Measurements from ENCODE around the gene NDRG2. TPM values are rescaled to one million over a fixed set of nuclear protein-coding genes. Genes with fewer than 3 reads are reported as not detected.

The NDRG2 gene
- total and polyA plus RNA-seq, 2 donors (not counting 1 experiment from before 2014, with no cell fraction given), result 0.32 to 0.50 TPM

GRCh38 chr14:21070083-21070609 lies 45.3 kb upstream of the NDRG2 start, which contains the start of gene ARHGEF40:
Gene ARHGEF40 (plus strand): TSS chr14:21070304. CDS start chr14:21070397, 93 bp downstream.
- H3K36me3 ChIP-seq (ENCODE audit: control insufficient read depth, insufficient read depth, low read length), result peaks cover 10% of the 10 kb centered on the region
- TF ChIP-seq EZH2 (IDR thresholded peaks at IDR 0.05; ENCODE audit: low read length, missing control alignments) (no peak), CTCF (conservative IDR thresholded peaks at IDR 0.05 in 1 of 2, IDR thresholded peaks at IDR 0.05 in 1 of 2; ENCODE audit: low read depth in 1 of 2, low read length in 2 of 2) (no peak)
- peak within 1 kb of the TSS; percentile 96 for H3K27ac ChIP-seq (ENCODE audit: insufficient read depth, low read length)
- H2AFZ ChIP-seq (ENCODE audit: low read length), result peak within 1 kb of the TSS; percentile 17
- peaks cover 11% of the 10 kb centered on the region for H3K4me1 ChIP-seq (ENCODE audit: control insufficient read depth, extremely low read depth, insufficient read depth, low read length)
- H3K4me2 ChIP-seq (ENCODE audit: extremely low read depth, insufficient read depth, low read length), result peak within 1 kb of the TSS; percentile 96
- H3K79me2 ChIP-seq (ENCODE audit: control insufficient read depth, insufficient read depth, low read length), result peaks cover 2% of the 10 kb centered on the region
- peak; percentile 41 to 58 for DNase-seq (ENCODE audit: low read depth in 2 of 2)
- H3K9me3 ChIP-seq (ENCODE audit: control insufficient read depth, insufficient read depth, low read depth, low read length), result no peaks in the 10 kb centered on the region
- peak within 1 kb of the TSS; percentile 64 to 74 (median 66) for H3K4me3 ChIP-seq (replicated peaks in 1 of 4; ENCODE audit: control extremely low read depth in 1 of 4, insufficient read depth in 1 of 4, low read depth in 3 of 4, low read length in 4 of 4)
- no peaks in the 10 kb centered on the region for H3K27me3 ChIP-seq (ENCODE audit: control insufficient read depth, insufficient read depth, low read length)
- H3K9ac ChIP-seq (ENCODE audit: insufficient read depth, low read length), result peak within 1 kb of the TSS; percentile 81
- no peaks in the 10 kb centered on the region for H4K20me1 ChIP-seq (ENCODE audit: control insufficient read depth, extremely low read depth, insufficient read depth, low read length)

DNA sequence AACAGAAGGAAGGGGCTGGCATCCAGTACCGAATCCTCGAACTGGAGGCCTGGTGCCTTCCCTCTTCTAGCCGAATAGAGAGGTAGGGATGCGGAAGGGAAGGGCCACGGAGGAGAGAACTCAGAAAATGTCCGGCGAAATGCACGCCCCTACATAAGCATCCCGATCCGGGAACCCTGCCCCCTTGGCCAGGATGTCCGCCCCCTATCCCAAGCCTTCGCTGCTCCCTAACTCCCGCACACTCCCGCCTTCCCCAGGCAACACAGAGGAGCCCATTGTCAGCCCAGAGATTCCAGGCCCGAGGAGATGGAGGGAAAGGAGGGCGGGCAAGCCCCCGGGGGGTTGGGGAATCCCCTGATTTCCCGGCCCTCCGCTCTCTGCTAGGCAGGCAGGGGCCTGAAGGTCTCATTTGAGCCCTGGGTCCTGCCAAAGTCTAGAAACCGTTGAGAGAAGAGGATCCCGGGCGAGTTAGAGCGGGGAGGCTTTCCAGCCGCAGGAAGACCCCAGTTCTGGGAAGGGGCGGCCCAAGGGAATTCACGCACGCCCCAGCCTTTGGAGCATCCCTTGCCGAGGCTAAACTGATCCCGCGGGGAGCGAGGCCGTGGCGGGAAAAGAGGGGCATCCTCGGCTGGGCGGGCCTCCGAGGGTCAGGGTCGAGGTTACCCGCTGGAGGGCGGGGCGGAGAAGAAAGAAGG lies 44.7 kb upstream of the NDRG2 start:
- peaks cover 8% of the 10 kb centered on the region for H3K36me3 ChIP-seq (ENCODE audit: control insufficient read depth, insufficient read depth, low read length)
- no peaks in the 10 kb centered on the region for H3K27me3 ChIP-seq (ENCODE audit: control insufficient read depth, insufficient read depth, low read length)
- peak overlapping the region; percentile 59 for H3K27ac ChIP-seq (ENCODE audit: insufficient read depth, low read length)
- H3K9ac ChIP-seq (ENCODE audit: insufficient read depth, low read length), result peak overlapping the region; percentile 67
- no peaks in the 10 kb centered on the region for H3K9me3 ChIP-seq (ENCODE audit: control insufficient read depth, insufficient read depth, low read depth, low read length)
- no peaks in the 10 kb centered on the region for H4K20me1 ChIP-seq (ENCODE audit: control insufficient read depth, extremely low read depth, insufficient read depth, low read length)
- TF ChIP-seq EZH2 (IDR thresholded peaks at IDR 0.05; ENCODE audit: low read length, missing control alignments) (no peak), CTCF (conservative IDR thresholded peaks at IDR 0.05 in 1 of 2, IDR thresholded peaks at IDR 0.05 in 1 of 2; ENCODE audit: low read depth in 1 of 2, low read length in 2 of 2) (no peak)
- peak; percentile 23 to 54 for DNase-seq (ENCODE audit: low read depth in 2 of 2)
- peak overlapping the region; percentile 38 to 74 (median 48) for H3K4me3 ChIP-seq (replicated peaks in 1 of 4; ENCODE audit: control extremely low read depth in 1 of 4, insufficient read depth in 1 of 4, low read depth in 3 of 4, low read length in 4 of 4)
- peaks cover 2% of the 10 kb centered on the region for H3K79me2 ChIP-seq (ENCODE audit: control insufficient read depth, insufficient read depth, low read length)
- peaks cover 11% of the 10 kb centered on the region for H3K4me1 ChIP-seq (ENCODE audit: control insufficient read depth, extremely low read depth, insufficient read depth, low read length)
- H3K4me2 ChIP-seq (ENCODE audit: extremely low read depth, insufficient read depth, low read length), result peak overlapping the region; percentile 72
- H2AFZ ChIP-seq (ENCODE audit: low read length), result peak overlapping the region; percentile 17

DNA sequence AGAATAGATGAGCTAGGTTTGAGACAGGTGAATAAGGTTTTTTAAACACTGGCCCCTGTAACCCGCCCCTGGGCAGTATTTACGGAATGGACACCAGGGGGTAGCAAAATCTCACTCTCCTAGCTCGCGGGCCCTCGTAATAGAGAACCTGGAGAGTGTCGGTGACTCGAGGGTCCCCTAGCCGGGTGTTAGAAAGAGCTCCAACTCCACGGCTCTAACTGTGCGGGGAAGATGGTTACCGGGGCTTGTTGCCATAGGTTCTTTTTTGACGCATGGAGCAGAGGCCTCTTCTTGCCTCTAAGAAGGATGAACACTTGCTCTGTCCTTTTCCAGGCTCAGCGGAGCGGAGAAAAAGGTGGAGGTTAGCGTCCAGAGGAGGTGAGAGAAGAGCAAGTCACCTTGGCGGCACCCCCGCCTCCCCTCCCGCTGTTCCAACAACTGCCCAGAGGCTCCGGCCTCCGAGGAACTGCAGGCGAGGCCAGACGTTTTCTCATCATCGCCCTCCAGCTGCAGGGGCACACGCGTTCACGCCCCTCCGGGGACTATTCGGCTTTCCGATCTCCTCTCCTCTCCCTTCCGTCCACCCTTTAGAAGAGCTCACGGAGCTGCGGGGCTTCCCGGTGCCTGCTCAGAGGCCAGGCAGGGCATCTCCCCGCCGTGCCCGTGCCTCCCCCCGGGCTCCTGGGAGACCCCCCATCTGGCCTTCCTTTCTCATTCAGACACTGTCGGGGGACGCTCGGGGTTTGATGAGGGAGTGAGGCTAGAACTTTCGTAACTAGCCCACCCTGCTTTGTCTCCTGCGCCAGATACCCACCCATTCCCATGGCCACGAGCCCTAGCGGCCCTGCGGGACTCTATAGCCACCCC lies 43.9 kb upstream of the NDRG2 start:
- H3K9ac ChIP-seq (ENCODE audit: insufficient read depth, low read length), result no peak overlapping the region
- peaks cover 11% of the 10 kb centered on the region for H3K4me1 ChIP-seq (ENCODE audit: control insufficient read depth, extremely low read depth, insufficient read depth, low read length)
- H3K4me3 ChIP-seq (replicated peaks in 1 of 4; ENCODE audit: control extremely low read depth in 1 of 4, insufficient read depth in 1 of 4, low read depth in 3 of 4, low read length in 4 of 4), result peak overlapping the region in 2 of 4 experiments; percentile 57 to 74
- peak overlapping the region; percentile 72 for H3K4me2 ChIP-seq (ENCODE audit: extremely low read depth, insufficient read depth, low read length)
- TF ChIP-seq EZH2 (IDR thresholded peaks at IDR 0.05; ENCODE audit: low read length, missing control alignments) (peak; percentile 41), CTCF (conservative IDR thresholded peaks at IDR 0.05 in 1 of 2, IDR thresholded peaks at IDR 0.05 in 1 of 2; ENCODE audit: low read depth in 1 of 2, low read length in 2 of 2) (peak; percentile 66 to 70)
- H2AFZ ChIP-seq (ENCODE audit: low read length), result peak overlapping the region; percentile 17
- H4K20me1 ChIP-seq (ENCODE audit: control insufficient read depth, extremely low read depth, insufficient read depth, low read length), result no peaks in the 10 kb centered on the region
- H3K27me3 ChIP-seq (ENCODE audit: control insufficient read depth, insufficient read depth, low read length), result no peaks in the 10 kb centered on the region
- no peaks in the 10 kb centered on the region for H3K79me2 ChIP-seq (ENCODE audit: control insufficient read depth, insufficient read depth, low read length)
- H3K36me3 ChIP-seq (ENCODE audit: control insufficient read depth, insufficient read depth, low read length), result peaks cover 2% of the 10 kb centered on the region
- H3K27ac ChIP-seq (ENCODE audit: insufficient read depth, low read length), result no peak overlapping the region
- peak; percentile 50 to 61 for DNase-seq (ENCODE audit: low read depth in 2 of 2)
- no peaks in the 10 kb centered on the region for H3K9me3 ChIP-seq (ENCODE audit: control insufficient read depth, insufficient read depth, low read depth, low read length)

Data from fibroblast of lung (primary cell).